ENCODE results near the gene NMNAT2. TPM values are rescaled to one million over a fixed set of nuclear protein-coding genes. Genes with fewer than 3 reads are reported as not detected.

NMNAT2 gene
- total and polyA plus RNA-seq, 2 of the 4 experiments (the other 2 are of a cell fraction), result 0.36 to 2.4 TPM

DNA sequence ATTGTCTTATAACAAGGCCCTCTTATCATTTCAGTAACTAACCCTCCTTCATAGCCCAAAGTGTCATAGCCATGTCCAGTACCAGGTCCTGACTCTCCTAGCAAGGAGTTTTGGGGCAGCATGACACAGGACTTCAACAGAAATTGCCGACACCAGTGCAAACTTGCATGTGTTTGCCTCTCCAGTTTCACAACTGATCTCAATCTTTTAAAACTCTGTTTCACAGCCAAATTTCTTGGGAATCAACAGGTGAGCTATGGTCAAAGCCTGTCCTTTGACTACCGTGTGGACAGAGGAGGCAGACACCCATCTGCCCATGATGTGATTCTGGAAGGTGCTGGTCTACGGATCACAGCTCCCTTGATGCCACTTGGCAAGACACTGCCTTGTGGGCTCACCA is 195.3 kb downstream of the NMNAT2 start:
- Histone ChIP-seq H3K36me3 (ENCODE audit: control insufficient read depth, insufficient read depth, low read length) (no peaks in the 10 kb centered on the region), H3K4me3 (ENCODE audit: insufficient read depth, low read depth, low read length) (no peak overlapping the region), H3K9ac (ENCODE audit: low read depth, low read length) (no peak overlapping the region), H3K9me1 (ENCODE audit: insufficient read depth, low read length) (peaks cover 5% of the 10 kb centered on the region; the same call in 1 of the 2 replicates), H3K9me3 (ENCODE audit: control insufficient read depth, insufficient read depth, low read length) (no peaks in the 10 kb centered on the region), H4K20me1 (ENCODE audit: insufficient read depth, low read length) (no peaks in the 10 kb centered on the region), H3K14ac (replicated peaks; ENCODE audit: low read depth, low read length) (no peak overlapping the region), H3K27ac (ENCODE audit: insufficient read depth, low read length) (no peak overlapping the region), H3K79me1 (ENCODE audit: low read depth in 1 of 2, low read length in 2 of 2) (no peaks in the 10 kb centered on the region), H2AK5ac (ENCODE audit: low read depth, low read length) (no peak overlapping the region), H2BK5ac (ENCODE audit: low read depth, low read length, poor library complexity, severe bottlenecking) (no peak overlapping the region), H4K5ac (ENCODE audit: low read depth, low read length) (no peak overlapping the region), H4K91ac (ENCODE audit: insufficient read depth, low read depth, low read length) (no peak overlapping the region), H2AFZ (replicated peaks; ENCODE audit: low read length, poor library complexity) (no peak overlapping the region), H3K4me1 (ENCODE audit: control insufficient read depth, insufficient read depth, low read length) (peaks cover 6% of the 10 kb centered on the region), H2BK15ac (ENCODE audit: low read depth, low read length) (peak overlapping the region; percentile 45; the same call in 2 of the 3 replicates), H3K4ac (ENCODE audit: low read depth, low read length) (no peak overlapping the region), H2BK20ac (ENCODE audit: low read depth, low read length) (peak overlapping the region; percentile 6), H3K27me3 (ENCODE audit: control insufficient read depth, insufficient read depth, low read length) (no peaks in the 10 kb centered on the region), H3K23ac (ENCODE audit: low read depth, low read length) (no peak overlapping the region), H2AK9ac (replicated peaks; ENCODE audit: low read depth, low read length, poor library complexity) (no peak overlapping the region), H2BK120ac (ENCODE audit: low read depth, low read length) (no peak overlapping the region), H4K8ac (ENCODE audit: low read depth in 2 of 2, low read length in 2 of 2) (no peak overlapping the region), H3K56ac (ENCODE audit: extremely low read depth, insufficient read depth, low read length) (no peak overlapping the region), H3K18ac (ENCODE audit: low read depth, low read length) (no peak overlapping the region), H3K4me2 (ENCODE audit: low read depth, low read length) (no peak overlapping the region)
- CTCF ChIA-PET, result no interaction called here
- no peak for ATAC-seq (ENCODE audit: low read depth)
- WGBS, 2 experiments (ENCODE audit: extremely low coverage in 2 of 2, insufficient read length in 1 of 2), result 100% methylated on average over 1 of the region's 3 CpGs; no CpG with 5 or more reads in 1 of the 2 experiments
- no peak for TF ChIP-seq RAD21 (IDR thresholded peaks at IDR 0.05; ENCODE audit: low read length)
- TF ChIP-seq, protein P1, sequence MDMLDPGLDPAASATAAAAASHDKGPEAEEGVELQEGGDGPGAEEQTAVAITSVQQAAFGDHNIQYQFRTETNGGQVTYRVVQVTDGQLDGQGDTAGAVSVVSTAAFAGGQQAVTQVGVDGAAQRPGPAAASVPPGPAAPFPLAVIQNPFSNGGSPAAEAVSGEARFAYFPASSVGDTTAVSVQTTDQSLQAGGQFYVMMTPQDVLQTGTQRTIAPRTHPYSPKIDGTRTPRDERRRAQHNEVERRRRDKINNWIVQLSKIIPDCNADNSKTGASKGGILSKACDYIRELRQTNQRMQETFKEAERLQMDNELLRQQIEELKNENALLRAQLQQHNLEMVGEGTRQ (IDR thresholded peaks at IDR 0.05; ENCODE audit: low read depth, low read length), result no peak
- TF ChIP-seq CHD1 (IDR thresholded peaks at IDR 0.05; ENCODE audit: low read depth, low read length), result no peak
- no peak for TF ChIP-seq BHLHE40 (IDR thresholded peaks at IDR 0.05; ENCODE audit: low read depth, low read length)
- TF ChIP-seq POLR2A (IDR thresholded peaks at IDR 0.05; ENCODE audit: low read depth, low read length), result no peak
- no peak for TF ChIP-seq MAFK (IDR thresholded peaks at IDR 0.05; ENCODE audit: low read depth, low read length)
- no peak for TF ChIP-seq RCOR1 (IDR thresholded peaks at IDR 0.05; ENCODE audit: insufficient replicate concordance, low read length)
- no peak for TF ChIP-seq NFE2L2 (IDR thresholded peaks at IDR 0.05; ENCODE audit: low read depth, low read length)
- BruUV-seq (replicated peaks), result no TSS peak
- POLR2A ChIA-PET (ENCODE audit: unreplicated experiment), result no interaction called here
- intact Hi-C loops (cut with micrococcal nuclease) (no loop called here), dilution Hi-C loops (cut with HindIII; ENCODE audit: low sequenced_read_pairs, unreplicated experiment) (no loop called here), in situ Hi-C loops (cut with MboI; ENCODE audit: low sequenced_read_pairs) (no loop called here)
- no peak for DNase-seq

Measured in IMR-90 (cell line).